GM19035 (cell line): ENCODE results near the gene CENPE.
A peak's percentile ranks its signal among the peaks of the same experiment; 100 is the strongest.

Experiments used
- ATAC-seq: cut with Tn5 transposase; IDR thresholded peaks from one replicate; pipeline ENCODE4 v1.9.1; 2021; ENCODE audit not compliant: unreplicated experiment

CENPE gene

GRCh38 chr4:103126126-103126525 is 72.0 kb downstream of the CENPE start:
- no peak for ATAC-seq

GRCh38 chr4:103123114-103123513 is 75.0 kb downstream of the CENPE start:
- ATAC-seq = no peak

- no peak for ATAC-seq
Measured at GRCh38 chr4:103118166-103118565, 80.0 kb downstream of the CENPE start.

- ATAC-seq = no peak
Measured at GRCh38 chr4:103111598-103111997, 86.5 kb downstream of the CENPE start.

- ATAC-seq = no peak
Measured at GRCh38 chr4:103108542-103108941, 89.6 kb downstream of the CENPE start.

GRCh38 chr4:103105558-103106356 is 92.4 kb downstream of the CENPE start:
- ATAC-seq = no peak

GRCh38 chr4:103104886-103105285 is 93.3 kb downstream of the CENPE start:
- ATAC-seq = no peak

GRCh38 chr4:103100691-103101090 is 97.5 kb downstream of the CENPE start:
- ATAC-seq = no peak

- ATAC-seq = peak; percentile 96
Measured at GRCh38 chr4:103099691-103100392, 98.3 kb downstream of the CENPE start, which contains the start of gene BDH2. TSS of gene BDH2 (minus strand) at chr4:103099834. CDS start at chr4:103096254, 3,580 bp downstream.

GRCh38 chr4:103098756-103099440 is 99.2 kb downstream of the CENPE start:
- ATAC-seq = no peak

- no peak for ATAC-seq
Measured at GRCh38 chr4:103098341-103098740, 99.8 kb downstream of the CENPE start.

GRCh38 chr4:103097112-103097511 is 101.0 kb downstream of the CENPE start:
- no peak for ATAC-seq

GRCh38 chr4:103095080-103095479 is 103.1 kb downstream of the CENPE start:
- no peak for ATAC-seq

- no peak for ATAC-seq
Measured at GRCh38 chr4:103092245-103092644, 105.9 kb downstream of the CENPE start.

- ATAC-seq = peak; percentile 82
Measured at GRCh38 chr4:103091601-103092223, 106.4 kb downstream of the CENPE start.

- no peak for ATAC-seq
Measured at GRCh38 chr4:103089481-103089880, 108.7 kb downstream of the CENPE start.

- no peak for ATAC-seq
Measured at GRCh38 chr4:103086551-103086950, 111.6 kb downstream of the CENPE start.

GRCh38 chr4:103085555-103086196 is 112.5 kb downstream of the CENPE start:
- no peak for ATAC-seq

GRCh38 chr4:103079621-103080020 is 118.5 kb downstream of the CENPE start:
- no peak for ATAC-seq

GRCh38 chr4:103076747-103077347 is 121.3 kb downstream of the CENPE start, which contains the start of gene SLC9B2:
TSS of gene SLC9B2 (minus strand) at chr4:103076761. CDS start at chr4:103067550, 9,211 bp downstream.
- peak; percentile 48 for ATAC-seq
